ENCODE measurements around the gene ZNF775.

The ZNF775 gene

DNA sequence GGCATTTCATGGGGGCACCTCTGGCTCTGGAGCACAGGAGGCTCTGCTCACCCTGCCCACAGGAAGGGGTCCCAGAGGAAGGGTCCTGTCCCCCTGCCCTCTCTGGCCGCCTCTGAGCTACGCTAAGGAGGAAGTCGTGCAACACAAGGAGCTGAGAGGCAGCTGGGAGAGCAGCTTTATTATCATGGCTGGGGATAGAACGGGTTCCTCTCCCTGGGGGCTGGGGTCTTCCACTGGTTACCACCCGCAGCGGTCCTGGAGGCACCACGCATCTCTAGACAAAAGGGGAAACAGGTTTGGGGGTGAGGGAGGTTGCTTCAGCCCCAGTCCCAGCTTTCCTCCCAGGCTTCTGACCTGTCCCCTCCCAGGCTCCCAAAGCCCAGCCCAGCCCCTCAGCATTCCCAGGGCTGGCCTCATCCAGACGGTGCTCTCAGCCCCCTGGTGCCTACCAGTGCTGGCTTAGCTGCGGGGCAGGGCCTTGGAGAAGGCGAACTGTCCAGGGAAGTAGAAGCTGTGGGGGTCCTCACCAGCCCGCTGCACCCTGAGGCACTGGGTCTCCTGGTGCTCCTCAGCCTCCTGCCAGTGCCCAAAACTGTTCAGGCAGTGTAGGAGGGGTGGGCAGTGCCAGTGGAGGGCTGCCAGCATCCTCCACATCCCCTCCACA, 40.8 kb upstream of the ZNF775 start:
- Histone ChIP-seq H3K36me3 (ENCODE audit: insufficient read depth, low read depth, low read length) (peaks cover 47% of the 10 kb centered on the region), H3K27ac (ENCODE audit: low read length) (no peak overlapping the region), H3K27me3 (ENCODE audit: insufficient read depth, low read length) (peaks cover 24% of the 10 kb centered on the region), H3K4me1 (ENCODE audit: insufficient read depth, low read length) (peaks cover 24% of the 10 kb centered on the region), H3K9me3 (ENCODE audit: insufficient read depth, low read depth, low read length) (no peaks in the 10 kb centered on the region), H3K9ac (ENCODE audit: low read depth, low read length) (no peak overlapping the region), H3K4me3 (ENCODE audit: low read length) (no peak overlapping the region)

DNA sequence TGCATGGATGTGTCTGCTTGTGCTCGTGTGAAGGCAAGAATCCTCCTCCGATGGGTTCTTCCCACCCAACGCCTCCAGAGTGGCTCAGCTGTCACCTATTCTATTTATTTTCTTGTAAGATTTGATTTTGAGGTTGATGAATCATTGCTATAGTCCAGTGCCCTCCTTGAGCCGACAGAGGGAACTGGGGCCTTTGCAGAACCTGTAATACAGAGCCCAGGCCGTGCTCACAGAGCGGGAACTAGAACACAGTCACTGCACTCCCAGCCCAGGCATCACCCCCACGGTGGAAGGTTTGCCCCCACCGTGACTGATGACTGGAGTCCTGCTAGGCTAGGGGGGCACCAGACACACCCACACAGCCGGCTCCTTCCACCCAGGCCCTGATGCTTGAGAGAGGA, 39.7 kb upstream of the ZNF775 start:
- Histone ChIP-seq H3K4me1 (ENCODE audit: insufficient read depth, low read length) (peaks cover 24% of the 10 kb centered on the region), H3K9ac (ENCODE audit: low read depth, low read length) (peak overlapping the region; percentile 68; the same call in 1 of the 2 replicates), H3K36me3 (ENCODE audit: insufficient read depth, low read depth, low read length) (peaks cover 39% of the 10 kb centered on the region), H3K27ac (ENCODE audit: low read length) (no peak overlapping the region), H3K4me3 (ENCODE audit: low read length) (peak overlapping the region; percentile 79; the same call in 1 of the 2 replicates), H3K9me3 (ENCODE audit: insufficient read depth, low read depth, low read length) (no peaks in the 10 kb centered on the region; the same call in 1 of the 2 replicates), H3K27me3 (ENCODE audit: insufficient read depth, low read length) (peaks cover 34% of the 10 kb centered on the region)

DNA sequence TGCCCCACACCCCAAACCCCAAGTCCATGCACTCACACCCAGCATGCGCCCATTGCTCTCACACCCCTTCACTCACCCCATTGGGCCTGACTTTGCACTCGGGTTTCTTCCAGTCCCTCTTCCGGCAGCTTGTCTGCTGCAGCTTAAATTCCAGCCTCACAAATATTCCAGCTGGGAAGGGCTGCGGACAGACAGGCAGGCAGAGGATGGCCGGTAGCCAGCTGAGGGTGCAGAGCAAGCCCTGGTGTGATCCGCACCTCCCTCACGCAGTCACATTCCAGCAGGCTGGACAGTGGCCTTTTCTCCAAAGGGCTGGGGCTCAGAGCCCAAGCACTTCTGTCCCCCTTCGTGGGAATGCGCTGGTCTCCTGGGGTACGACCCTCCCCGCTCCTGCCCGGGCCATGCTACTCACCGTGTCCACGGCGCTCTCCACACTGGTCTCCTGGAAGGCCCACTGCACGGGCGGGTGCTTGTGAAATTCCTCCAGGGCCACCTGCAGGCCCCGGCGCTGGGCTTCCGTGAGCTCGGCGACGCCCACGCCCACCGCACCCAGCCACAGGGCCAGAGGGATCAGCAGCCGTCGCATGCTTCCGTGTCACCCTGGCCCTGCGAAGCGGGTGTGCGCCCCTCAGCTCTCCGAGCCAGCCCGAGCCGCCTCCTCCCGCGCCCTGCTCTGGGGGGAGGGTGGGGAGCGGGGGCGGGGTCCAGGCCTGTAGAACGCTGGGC, 38.9 kb upstream of the ZNF775 start:
- no peaks in the 10 kb centered on the region; the same call in 1 of the 2 replicates for H3K9me3 ChIP-seq (ENCODE audit: insufficient read depth, low read depth, low read length)
- peaks cover 34% of the 10 kb centered on the region for H3K27me3 ChIP-seq (ENCODE audit: insufficient read depth, low read length)
- peak overlapping the region; percentile 79; the same call in 1 of the 2 replicates for H3K9ac ChIP-seq (ENCODE audit: low read depth, low read length)
- H3K4me3 ChIP-seq (ENCODE audit: low read length) = peak overlapping the region; percentile 79
- H3K4me1 ChIP-seq (ENCODE audit: insufficient read depth, low read length) = peaks cover 23% of the 10 kb centered on the region
- peaks cover 39% of the 10 kb centered on the region for H3K36me3 ChIP-seq (ENCODE audit: insufficient read depth, low read depth, low read length)
- H3K27ac ChIP-seq (ENCODE audit: low read length) = no peak overlapping the region

DNA sequence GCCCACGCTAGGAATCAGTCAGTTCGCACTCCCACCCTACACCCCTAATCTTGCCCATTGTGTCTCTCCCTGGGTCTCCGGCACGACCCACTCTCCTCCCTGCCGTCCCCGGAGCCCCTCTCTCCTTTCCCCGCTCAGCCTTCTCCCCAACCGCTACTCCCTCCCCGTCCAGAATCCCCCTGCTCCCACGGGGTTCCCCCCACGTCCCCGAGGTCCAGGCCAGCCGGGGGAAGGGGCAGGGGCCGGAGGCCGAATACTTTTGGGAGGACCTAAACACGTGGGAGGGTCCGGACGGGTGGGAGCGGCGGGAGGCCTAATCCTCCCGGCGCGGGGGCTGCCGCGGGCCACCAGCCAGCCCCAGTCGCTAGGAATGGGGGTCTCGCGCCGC, 38.3 kb upstream of the ZNF775 start:
- H3K27ac ChIP-seq (ENCODE audit: low read length) = no peak overlapping the region
- peaks cover 16% of the 10 kb centered on the region for H3K4me1 ChIP-seq (ENCODE audit: insufficient read depth, low read length)
- H3K9ac ChIP-seq (ENCODE audit: low read depth, low read length) = peak overlapping the region; percentile 79; the same call in 1 of the 2 replicates
- H3K4me3 ChIP-seq (ENCODE audit: low read length) = peak overlapping the region; percentile 79
- H3K9me3 ChIP-seq (ENCODE audit: insufficient read depth, low read depth, low read length) = no peaks in the 10 kb centered on the region; the same call in 1 of the 2 replicates
- peaks cover 36% of the 10 kb centered on the region for H3K36me3 ChIP-seq (ENCODE audit: insufficient read depth, low read depth, low read length)
- peaks cover 34% of the 10 kb centered on the region for H3K27me3 ChIP-seq (ENCODE audit: insufficient read depth, low read length)

DNA sequence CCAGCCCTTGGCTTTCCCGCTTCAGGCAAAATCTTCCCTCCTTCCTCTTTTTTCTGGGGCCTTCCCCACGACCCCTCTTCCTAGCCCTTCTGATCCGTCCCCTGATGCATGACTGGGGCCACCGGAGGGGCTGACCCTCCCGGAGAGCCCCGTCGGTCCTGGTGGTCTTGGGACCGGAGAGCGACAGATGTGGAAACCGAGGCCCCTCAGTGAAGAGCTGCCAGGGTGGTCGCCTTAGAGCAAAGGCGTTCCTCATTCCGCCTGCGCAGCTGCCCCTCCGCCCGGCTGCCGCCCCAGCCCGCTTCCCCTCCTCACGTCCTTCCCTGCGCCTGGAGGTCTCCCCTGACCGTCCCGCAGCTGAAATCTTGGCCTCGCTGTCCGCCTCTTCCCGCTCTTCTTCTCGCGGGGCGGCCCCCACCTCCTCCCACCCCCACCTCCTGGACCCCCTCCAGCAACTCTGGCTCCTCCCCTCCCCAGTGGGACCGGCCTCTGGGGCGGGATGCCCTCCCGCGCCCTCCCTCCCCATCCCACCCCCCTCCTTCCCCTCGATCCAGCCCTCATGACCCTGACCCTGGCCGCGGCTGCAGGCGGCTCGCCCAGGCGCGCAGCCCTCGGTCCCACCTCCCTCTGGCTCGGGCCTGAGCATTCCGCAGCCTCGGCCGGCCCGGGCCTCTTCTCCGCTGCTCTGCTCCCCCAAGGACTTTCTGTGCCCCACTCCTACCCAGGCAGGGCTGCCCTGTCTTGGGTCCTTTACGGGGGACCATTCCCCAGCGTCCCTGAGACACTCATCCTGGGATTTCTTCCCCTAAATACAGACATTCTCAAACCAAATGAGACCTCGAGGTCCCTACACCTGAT, 37.6 kb upstream of the ZNF775 start, which contains the start of gene RARRES2:
Gene RARRES2 (minus strand): TSS at position 367 of the 858 bp plus-strand sequence. CDS start 1,020 bp downstream, outside the sequence.
- Histone ChIP-seq H3K9ac (ENCODE audit: low read depth, low read length) (peak within 1 kb of the TSS; percentile 79; the same call in 1 of the 2 replicates), H3K9me3 (ENCODE audit: insufficient read depth, low read depth, low read length) (no peaks in the 10 kb centered on the region; the same call in 1 of the 2 replicates), H3K36me3 (ENCODE audit: insufficient read depth, low read depth, low read length) (peaks cover 30% of the 10 kb centered on the region), H3K27me3 (ENCODE audit: insufficient read depth, low read length) (peaks cover 34% of the 10 kb centered on the region), H3K4me3 (ENCODE audit: low read length) (peak within 1 kb of the TSS; percentile 79), H3K27ac (ENCODE audit: low read length) (no peak within 1 kb of the TSS), H3K4me1 (ENCODE audit: insufficient read depth, low read length) (peaks cover 10% of the 10 kb centered on the region; the same call in 1 of the 2 replicates)

DNA sequence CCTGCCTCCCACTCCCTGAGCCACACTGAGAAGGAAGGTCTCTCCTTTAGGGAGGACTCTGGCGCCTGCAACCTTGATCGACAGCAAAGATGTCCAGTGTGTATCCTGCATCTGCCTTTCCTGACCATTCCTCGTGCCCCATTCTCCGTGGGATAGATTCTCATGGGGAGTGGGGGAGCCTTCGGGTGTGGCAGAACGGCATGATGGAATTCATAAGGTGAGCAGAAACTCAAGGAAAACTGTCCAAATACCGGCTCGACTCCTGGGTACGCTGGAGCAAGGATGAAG, 37.1 kb upstream of the ZNF775 start:
- Histone ChIP-seq H3K4me3 (ENCODE audit: low read length) (peak overlapping the region; percentile 79), H3K27me3 (ENCODE audit: insufficient read depth, low read length) (peaks cover 34% of the 10 kb centered on the region), H3K4me1 (ENCODE audit: insufficient read depth, low read length) (peaks cover 8% of the 10 kb centered on the region; the same call in 1 of the 2 replicates), H3K27ac (ENCODE audit: low read length) (no peak overlapping the region), H3K9ac (ENCODE audit: low read depth, low read length) (peak overlapping the region; percentile 74; the same call in 1 of the 2 replicates), H3K36me3 (ENCODE audit: insufficient read depth, low read depth, low read length) (peaks cover 24% of the 10 kb centered on the region), H3K9me3 (ENCODE audit: insufficient read depth, low read depth, low read length) (no peaks in the 10 kb centered on the region; the same call in 1 of the 2 replicates)

DNA sequence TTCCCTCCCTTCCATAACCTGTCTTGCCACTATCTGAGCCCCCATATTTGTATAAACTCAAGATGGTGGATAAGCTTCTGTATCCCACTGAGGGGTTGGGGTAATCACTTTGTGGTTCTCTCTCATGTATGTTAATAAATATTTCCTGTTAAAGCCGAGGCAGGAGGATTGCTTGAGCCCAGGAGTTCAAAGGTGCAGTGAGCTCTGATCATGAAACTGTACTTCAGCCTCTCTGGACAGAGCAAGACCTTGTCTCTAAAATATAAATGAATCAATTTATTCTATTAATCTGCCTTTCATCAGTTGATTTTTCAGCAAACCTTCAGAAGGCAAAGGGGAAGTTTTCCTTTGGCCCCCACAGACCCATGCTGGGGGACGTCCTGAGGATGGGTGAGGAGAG, 35.9 kb upstream of the ZNF775 start:
- Histone ChIP-seq H3K9me3 (ENCODE audit: insufficient read depth, low read depth, low read length) (no peaks in the 10 kb centered on the region; the same call in 1 of the 2 replicates), H3K4me1 (ENCODE audit: insufficient read depth, low read length) (peaks cover 8% of the 10 kb centered on the region; the same call in 1 of the 2 replicates), H3K27me3 (ENCODE audit: insufficient read depth, low read length) (peaks cover 34% of the 10 kb centered on the region), H3K4me3 (ENCODE audit: low read length) (no peak overlapping the region), H3K9ac (ENCODE audit: low read depth, low read length) (no peak overlapping the region), H3K36me3 (ENCODE audit: insufficient read depth, low read depth, low read length) (peaks cover 12% of the 10 kb centered on the region), H3K27ac (ENCODE audit: low read length) (no peak overlapping the region)

DNA sequence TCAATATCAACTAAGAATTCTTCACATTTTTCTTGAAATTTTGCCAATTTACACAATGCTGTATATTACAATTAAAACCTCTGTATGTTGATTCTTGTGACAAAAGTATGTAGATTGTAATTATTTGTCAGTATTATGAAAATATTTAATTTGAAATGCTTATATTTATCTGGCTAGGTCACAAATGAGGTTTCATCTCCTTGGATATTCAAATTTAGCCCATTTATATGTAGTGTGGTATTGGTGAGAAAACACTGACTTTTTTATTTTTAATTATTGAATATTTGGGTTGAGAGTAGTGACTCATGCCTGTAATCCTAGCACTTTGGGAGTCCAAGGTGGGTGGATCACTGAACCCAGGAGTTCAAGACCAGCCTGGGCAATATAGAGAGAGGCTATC, 34.8 kb upstream of the ZNF775 start:
- no peaks in the 10 kb centered on the region; the same call in 1 of the 2 replicates for H3K9me3 ChIP-seq (ENCODE audit: insufficient read depth, low read depth, low read length)
- H3K4me1 ChIP-seq (ENCODE audit: insufficient read depth, low read length) = peaks cover 8% of the 10 kb centered on the region; the same call in 1 of the 2 replicates
- H3K36me3 ChIP-seq (ENCODE audit: insufficient read depth, low read depth, low read length) = peaks cover 3% of the 10 kb centered on the region
- H3K27ac ChIP-seq (ENCODE audit: low read length) = no peak overlapping the region
- H3K4me3 ChIP-seq (ENCODE audit: low read length) = no peak overlapping the region
- H3K27me3 ChIP-seq (ENCODE audit: insufficient read depth, low read length) = peaks cover 34% of the 10 kb centered on the region
- no peak overlapping the region for H3K9ac ChIP-seq (ENCODE audit: low read depth, low read length)

DNA sequence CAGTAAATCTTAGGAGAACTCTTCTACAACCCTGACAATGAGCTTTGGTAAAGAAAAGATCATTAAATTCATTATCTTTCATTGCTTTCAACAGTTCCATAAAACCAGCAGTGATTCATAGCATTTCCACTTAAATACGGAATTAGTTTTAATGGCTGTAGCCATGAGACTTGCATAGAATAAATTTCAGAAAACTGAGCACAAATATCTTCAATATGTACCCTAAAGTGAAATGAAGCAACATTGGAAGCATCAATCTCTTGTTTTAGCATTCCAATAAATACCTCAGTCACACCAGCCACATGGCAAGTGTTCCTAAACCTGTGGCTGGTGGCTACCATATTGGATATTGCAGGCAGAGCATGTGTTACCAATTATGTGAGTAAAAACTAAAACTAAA, 34.1 kb upstream of the ZNF775 start:
- peaks cover 34% of the 10 kb centered on the region for H3K27me3 ChIP-seq (ENCODE audit: insufficient read depth, low read length)
- H3K27ac ChIP-seq (ENCODE audit: low read length) = no peak overlapping the region
- no peak overlapping the region for H3K9ac ChIP-seq (ENCODE audit: low read depth, low read length)
- H3K36me3 ChIP-seq (ENCODE audit: insufficient read depth, low read depth, low read length) = no peaks in the 10 kb centered on the region
- H3K4me1 ChIP-seq (ENCODE audit: insufficient read depth, low read length) = peaks cover 8% of the 10 kb centered on the region; the same call in 1 of the 2 replicates
- H3K4me3 ChIP-seq (ENCODE audit: low read length) = no peak overlapping the region
- H3K9me3 ChIP-seq (ENCODE audit: insufficient read depth, low read depth, low read length) = no peaks in the 10 kb centered on the region; the same call in 1 of the 2 replicates

DNA sequence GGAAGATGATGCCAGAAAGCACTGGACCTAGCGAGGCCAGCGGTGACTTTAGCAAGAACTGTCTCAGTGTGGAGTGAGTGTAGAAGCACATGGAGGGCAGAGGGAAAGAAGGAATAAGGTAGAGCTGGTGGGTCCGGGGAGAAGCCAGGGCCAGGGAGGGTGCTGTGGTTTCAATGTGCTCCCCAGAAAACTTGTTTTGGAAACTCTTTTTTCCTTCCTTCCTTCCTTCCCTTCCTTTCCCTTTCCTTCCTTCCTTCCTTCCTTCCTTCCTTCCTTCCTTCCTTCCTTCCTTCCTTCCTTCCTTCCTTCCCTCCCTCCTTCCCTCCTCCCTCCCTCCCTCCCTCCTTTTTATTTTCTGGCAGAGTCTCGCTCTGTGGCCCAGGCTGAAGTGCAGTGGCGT, 32.2 kb upstream of the ZNF775 start:
- Histone ChIP-seq H3K9ac (ENCODE audit: low read depth, low read length) (no peak overlapping the region), H3K27me3 (ENCODE audit: insufficient read depth, low read length) (peaks cover 24% of the 10 kb centered on the region), H3K27ac (ENCODE audit: low read length) (no peak overlapping the region), H3K4me1 (ENCODE audit: insufficient read depth, low read length) (peaks cover 6% of the 10 kb centered on the region; the same call in 1 of the 2 replicates), H3K36me3 (ENCODE audit: insufficient read depth, low read depth, low read length) (no peaks in the 10 kb centered on the region), H3K9me3 (ENCODE audit: insufficient read depth, low read depth, low read length) (no peaks in the 10 kb centered on the region; the same call in 1 of the 2 replicates), H3K4me3 (ENCODE audit: low read length) (no peak overlapping the region)

DNA sequence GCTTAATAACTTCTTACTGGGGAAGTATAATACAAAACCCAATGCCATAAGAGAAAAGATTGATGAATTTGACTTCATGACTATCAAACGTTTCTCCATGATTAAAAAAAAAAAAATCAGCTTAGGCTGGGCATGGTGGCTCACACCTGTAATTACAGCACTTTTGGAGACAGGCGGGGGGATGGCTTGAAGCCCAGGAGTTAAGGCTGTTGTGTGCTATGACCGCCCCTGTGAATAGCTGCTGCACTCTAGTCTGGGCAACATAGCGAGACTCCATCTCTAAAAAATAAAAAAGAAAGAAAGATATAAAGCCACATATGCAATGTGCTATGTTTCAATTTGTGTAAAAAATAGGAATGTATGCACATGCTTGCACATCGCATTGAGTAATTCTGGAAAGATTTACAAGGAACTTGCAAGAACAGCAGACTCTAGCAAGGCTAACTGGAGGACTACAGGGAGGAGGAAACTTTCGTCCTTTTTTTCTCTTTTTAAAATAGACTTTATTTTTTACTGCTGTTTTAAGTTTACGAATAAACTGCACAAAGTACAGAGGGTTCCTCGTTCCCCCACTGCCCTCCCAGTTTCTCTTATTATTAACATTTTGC, 27.4 kb upstream of the ZNF775 start:
- no peak overlapping the region for H3K4me3 ChIP-seq (ENCODE audit: low read length)
- no peak overlapping the region for H3K9ac ChIP-seq (ENCODE audit: low read depth, low read length)
- no peaks in the 10 kb centered on the region for H3K27me3 ChIP-seq (ENCODE audit: insufficient read depth, low read length)
- 0 out of 2 replicates have a peak, but pooled peaks cover 2% of the 10 kb centered on the region for H3K4me1 ChIP-seq (ENCODE audit: insufficient read depth, low read length)
- no peaks in the 10 kb centered on the region for H3K36me3 ChIP-seq (ENCODE audit: insufficient read depth, low read depth, low read length)
- H3K27ac ChIP-seq (ENCODE audit: low read length) = no peak overlapping the region
- H3K9me3 ChIP-seq (ENCODE audit: insufficient read depth, low read depth, low read length) = no peaks in the 10 kb centered on the region
